HepG2 (cell line): Measurements from ENCODE around the gene HTR6. TPM values are rescaled to one million over a fixed set of nuclear protein-coding genes. Genes with fewer than 3 reads are reported as not detected.

Experiments
- ATAC-seq: fragments of 200-7000 bp; cut with Tn5 transposase; 3 replicates; pipeline ENCODE4 v1.9.1; 2020; ENCODE audit warnings: mild to moderate bottlenecking, moderate library complexity
- BruUV-seq: library from RNA; stranded (reverse); fragments of 400-500 nt; replicated peaks from 2 replicates; lab custom pipeline; 2021; lab: Mats Ljungman, UMichigan
- CTCF ChIA-PET: fragments of 300-600 bp; formaldehyde crosslinking; extraction: SDS; loops from one replicate; lab custom pipeline; 2021; ENCODE audit warnings: low total read pairs, inconsistent platforms, low intra/inter-chr PET ratio; lab: Yijun Ruan, JAX
- POLR2A ChIA-PET: fragments of 350-600 bp; sonication (Branson Sonifier 250); formaldehyde crosslinking; loops from one replicate; lab custom pipeline; 2020; ENCODE audit warnings: antibody characterized with exemption, inconsistent platforms; lab: Yijun Ruan, JAX
- DNase-seq: peaks from one replicate; pipeline ENCODE4 v3.0.0-alpha.2; 2015; ENCODE audit warnings: low spot score
- FAIRE-seq: peaks from 3 replicates; lab custom pipeline; 2011; peaks lifted over from hg19 to GRCh38; lab: Jason Lieb, UNC
- H2AFZ ChIP-seq: one replicate; pipeline ENCODE4 v1.6.1; 2011; ENCODE audit warnings: low read length, inconsistent platforms
- H3K27ac ChIP-seq: fragments of 300-600 bp; 3 replicates; pipeline ENCODE4 v1.8.0; 2011; ENCODE audit warnings: mixed run types, mild to moderate bottlenecking, mixed read lengths, low read length, inconsistent platforms; ENCODE audit not compliant: insufficient read depth; ENCODE audit errors: extremely low read length
- H3K27me3 ChIP-seq, 2 experiments: fragments of 200-600 bp in 1 of 2; 2 replicates in 1 of 2; 3 replicates in 1 of 2; pipeline versions ENCODE4 v1.6.0 to v1.8.0; 2011; ENCODE audit warnings: low read length in 2 of 2, mild to moderate bottlenecking in 2 of 2, moderate library complexity in 2 of 2, inconsistent platforms in 1 of 2; ENCODE audit not compliant: insufficient read depth in 2 of 2, control insufficient read depth in 1 of 2
- H3K36me3 ChIP-seq, 2 experiments: fragments of 200-600 bp in 1 of 2; replicated peaks in 1 of 2; 2 replicates in 1 of 2; 3 replicates in 1 of 2; pipeline versions ENCODE4 v1.5.1 to v1.8.0; 2011; ENCODE audit warnings: low read length in 2 of 2, inconsistent platforms in 1 of 2; ENCODE audit not compliant: insufficient read depth in 2 of 2, control insufficient read depth in 1 of 2
- H3K4me1 ChIP-seq: 2 replicates; pipeline ENCODE4 v1.5.1; 2012; ENCODE audit warnings: low read length, inconsistent platforms; ENCODE audit not compliant: insufficient read depth
- H3K4me2 ChIP-seq: 2 replicates; pipeline ENCODE4 v1.6.0; 2011; ENCODE audit warnings: low read depth, low read length, inconsistent platforms
- H3K4me3 ChIP-seq, 3 experiments: fragments of 200-600 bp in 1 of 3; sonication (generic), shearing (Covaris generic) in 1 of 3; replicated peaks in 1 of 3; 2 replicates each; pipeline ENCODE4 v1.5.1; 2011 to 2016; ENCODE audit warnings: low read length in 3 of 3, inconsistent platforms in 2 of 3, low read depth in 2 of 3, mild to moderate bottlenecking in 2 of 3, control low read depth in 1 of 3, mixed read lengths in 1 of 3; ENCODE audit not compliant: insufficient read depth in 1 of 3
- H3K79me2 ChIP-seq: one replicate; pipeline ENCODE4 v1.6.1; 2011; ENCODE audit warnings: low read length, inconsistent platforms; ENCODE audit not compliant: insufficient read depth
- H3K9ac ChIP-seq: 2 replicates; pipeline ENCODE4 v1.6.0; 2011; ENCODE audit warnings: mild to moderate bottlenecking, low read depth, low read length, inconsistent platforms; ENCODE audit not compliant: insufficient read depth
- H3K9me3 ChIP-seq: 2 replicates; pipeline ENCODE4 v1.5.1; 2012; ENCODE audit warnings: mild to moderate bottlenecking, low read length
- H4K20me1 ChIP-seq: 2 replicates; pipeline ENCODE4 v1.6.0; 2011; ENCODE audit warnings: inconsistent platforms, mild to moderate bottlenecking, low read length, moderate library complexity; ENCODE audit not compliant: insufficient read depth
- ATF4 ChIP-seq, 2 experiments: fragments of 450-650 bp in 1 of 2; sonication (generic) in 1 of 2; formaldehyde crosslinking; IDR thresholded peaks; 2 replicates each; pipeline versions ENCODE4 v1.5.0 to v1.8.0; 2020 to 2022; ENCODE audit warnings: mild to moderate bottlenecking in 1 of 2, missing genetic modification reagents in 1 of 2
- GATAD2A ChIP-seq: IDR thresholded peaks from 2 replicates; pipeline ENCODE4 v1.6.1; 2016
- KDM3A ChIP-seq: IDR thresholded peaks from 2 replicates; pipeline ENCODE4 v1.6.1; 2018; ENCODE audit warnings: low read depth, missing compliant biosample characterization
- KLF13 ChIP-seq: sonication (generic); formaldehyde crosslinking; IDR thresholded peaks from 2 replicates; pipeline ENCODE4 v1.4.0; 2020; ENCODE audit warnings: mild to moderate bottlenecking, missing genetic modification reagents
- KLF16 ChIP-seq, 2 experiments: sonication (generic) in 1 of 2; formaldehyde crosslinking in 1 of 2; IDR thresholded peaks; 2 replicates each; pipeline versions ENCODE4 v1.6.1 to v1.8.0; 2016 to 2023; ENCODE audit warnings: missing genetic modification reagents in 2 of 2, missing compliant biosample characterization in 1 of 2
- KLF6 ChIP-seq: IDR thresholded peaks from 2 replicates; pipeline ENCODE4 v1.8.0; 2016; ENCODE audit warnings: missing biosample characterization, missing genetic modification reagents
- MNT ChIP-seq: fragments of 450-650 bp; IDR thresholded peaks from 2 replicates; pipeline ENCODE4 v1.6.1; 2016
- PHF5A ChIP-seq: IDR thresholded peaks from one replicate; pipeline ENCODE4 v1.6.1; 2018; ENCODE audit warnings: low read depth, missing genetic modification reagents; ENCODE audit not compliant: unreplicated experiment
- POLR2AphosphoS2 ChIP-seq: IDR thresholded peaks from 2 replicates; pipeline ENCODE4 v1.6.1; 2011; ENCODE audit warnings: low read depth, low read length, improper control_type of control experiment
- REPIN1 ChIP-seq: sonication (generic); formaldehyde crosslinking; IDR thresholded peaks from 2 replicates; pipeline ENCODE4 v1.8.0; 2022; ENCODE audit warnings: missing genetic modification reagents, low read depth, mild to moderate bottlenecking, borderline replicate concordance
- RXRA ChIP-seq: sonication (generic); formaldehyde crosslinking; IDR thresholded peaks from 2 replicates; pipeline ENCODE4 v1.5.1; 2020; ENCODE audit warnings: missing genetic modification reagents
- SRY ChIP-seq: sonication (generic); formaldehyde crosslinking; IDR thresholded peaks from 2 replicates; pipeline ENCODE4 v1.8.0; 2022; ENCODE audit warnings: mild to moderate bottlenecking, missing genetic modification reagents
- STAG1 ChIP-seq: sonication (generic); formaldehyde crosslinking; IDR thresholded peaks from 2 replicates; pipeline ENCODE4 v1.4.0; 2020; ENCODE audit warnings: missing genetic modification reagents
- THYN1 ChIP-seq: sonication (generic); formaldehyde crosslinking; IDR thresholded peaks from 2 replicates; pipeline ENCODE4 v1.8.1; 2023; ENCODE audit warnings: low read depth, mild to moderate bottlenecking, moderate library complexity, missing genetic modification reagents, borderline replicate concordance
- ZBTB33 ChIP-seq: sonication (generic); formaldehyde crosslinking; IDR thresholded peaks from 2 replicates; pipeline ENCODE4 v1.4.0; 2020; ENCODE audit warnings: missing genetic modification reagents
- ZFX ChIP-seq: sonication (generic); formaldehyde crosslinking; IDR thresholded peaks from 2 replicates; pipeline ENCODE4 v1.4.0; 2020; ENCODE audit warnings: mild to moderate bottlenecking, low read depth, missing genetic modification reagents, moderate library complexity
- ZMAT3 ChIP-seq: sonication (generic); formaldehyde crosslinking; conservative IDR thresholded peaks from 2 replicates; pipeline ENCODE4 v1.7.0; 2021; ENCODE audit warnings: missing genetic modification reagents
- ZNF3 ChIP-seq: IDR thresholded peaks from 2 replicates; pipeline ENCODE4 v1.7.0; 2017; ENCODE audit warnings: inconsistent platforms
- ZNF605 ChIP-seq: sonication (generic); formaldehyde crosslinking; IDR thresholded peaks from 2 replicates; pipeline ENCODE4 v1.8.0; 2022; ENCODE audit warnings: mild to moderate bottlenecking, missing genetic modification reagents
- ZNF619 ChIP-seq: sonication (generic); formaldehyde crosslinking; IDR thresholded peaks from 2 replicates; pipeline ENCODE4 v1.4.0; 2020; ENCODE audit warnings: mild to moderate bottlenecking, missing genetic modification reagents
- ZSCAN20 ChIP-seq: sonication (generic); formaldehyde crosslinking; IDR thresholded peaks from 2 replicates; pipeline ENCODE4 v1.4.0; 2020; ENCODE audit warnings: missing genetic modification reagents, mild to moderate bottlenecking, borderline replicate concordance
- ZSCAN30 ChIP-seq: sonication (generic); formaldehyde crosslinking; IDR thresholded peaks from 2 replicates; pipeline ENCODE4 v1.5.0; 2020; ENCODE audit warnings: mild to moderate bottlenecking, missing genetic modification reagents
- WGBS: methylation state at CpG from one replicate; pipeline ENCODE4 v1.1.6; 2017; ENCODE audit warnings: low lambda C conversion rate; 5-methylcytosine and 5-hydroxymethylcytosine counted together
- in situ Hi-C: cut with HindIII; loops from 2 replicates; pipeline ENCODE4 v1.10.0; 2017; ENCODE audit warnings: low pct_unique_long_range_greater_than_20kb; ENCODE audit not compliant: extremely low pct_ligation_motif_present
- intact Hi-C: fragments of 100-400 bp; cut with micrococcal nuclease; formaldehyde crosslinking; loops from one replicate; pipeline ENCODE4 v1.10.0; 2022; ENCODE audit not compliant: unreplicated experiment
- polyA plus RNA-seq, 8 experiments: library from polyadenylated mRNA; depleted of rRNA in 3 of 8; stranded (reverse) in 7 of 8; unstranded in 1 of 8; fragments of >200 nt; fragmentation: Illumina TruSeq in 4 of 8; extraction: Trizol in 4 of 8; gene quantifications; 2 replicates each; pipeline versions ENCODE4 v1.2.1 to v1.2.3, GENCODE V29; 2011 to 2016; ENCODE audit warnings: low read depth in 4 of 8, missing spikeins in 1 of 8, mixed read lengths in 1 of 8; ENCODE audit not compliant: insufficient read depth in 1 of 8
- total RNA-seq, 5 experiments: library from RNA; depleted of rRNA; stranded (reverse); fragments of >200 nt; fragmentation: Illumina TruSeq; extraction: Trizol; gene quantifications; 2 replicates each; pipeline ENCODE4 v1.2.3, GENCODE V29; 2016; ENCODE audit warnings: low read depth in 1 of 5

HTR6 gene
- total and polyA plus RNA-seq, 2 of the 13 experiments (the other 11 are each of a cell fraction or from before 2014, with no cell fraction given) = 0.04 TPM; not detected in 1

- Histone ChIP-seq H3K4me3 (peak overlapping the region in 1 of 3 experiments; percentile 39; a peak in 1 of 6 replicates), H3K9me3 (no peaks in the 10 kb centered on the region), H4K20me1 (no peaks in the 10 kb centered on the region), H3K4me1 (peaks cover 29% of the 10 kb centered on the region), H3K4me2 (peak overlapping the region; percentile 67), H3K27me3 (no peaks in the 10 kb centered on the region), H3K27ac (no peak overlapping the region), H3K36me3 (no peaks in the 10 kb centered on the region), H2AFZ (no peak overlapping the region), H3K9ac (no peak overlapping the region), H3K79me2 (no peaks in the 10 kb centered on the region)
- intact Hi-C loops = loop anchor here (1.0 to 2.0 kb wide), 4 partner anchors 54 to 313 kb away; a partner anchor contains a TSS
- FAIRE-seq = peak; percentile 64
- ATAC-seq = peak; percentile 90
- WGBS = 24% methylated on average over 7 of the region's 11 CpGs
- DNase-seq = peak; percentile 24
- CTCF ChIA-PET = interaction anchor here (1.0 to 1.9 kb wide), 6 partner anchors 164 to 313 kb away, joined by 4 to 12 read pairs (median 4); no protein-coding TSS in a partner anchor
- in situ Hi-C loops = no loop called here
- BruUV-seq = no TSS peak
- POLR2A ChIA-PET = no interaction called here
- TF ChIP-seq STAG1 (CRISPR knock-in tag) = peak; percentile 96
- no peak for TF ChIP-seq KLF13 (CRISPR knock-in tag)
- peak; percentile 50; the same call in 1 of the 2 replicates for TF ChIP-seq ZFX (CRISPR knock-in tag)
- TF ChIP-seq KDM3A (CRISPR knock-in tag) = 0 out of 2 replicates have a peak, but pooled peaks have one; percentile 52
- no peak for TF ChIP-seq THYN1 (CRISPR knock-in tag)
- no peak for TF ChIP-seq PHF5A (CRISPR knock-in tag)
- TF ChIP-seq POLR2AphosphoS2 = no peak
- TF ChIP-seq KLF16 (CRISPR knock-in tag; IDR thresholded peaks at IDR 0.05) = 0 out of 4 replicates have a peak, but pooled peaks of 1 of the 2 experiments have one; percentile 35
- peak; percentile 23; the same call in 1 of the 2 replicates for TF ChIP-seq REPIN1 (CRISPR knock-in tag)
- no peak for TF ChIP-seq ZNF619
- TF ChIP-seq RXRA (CRISPR knock-in tag) = peak; percentile 16; the same call in 1 of the 2 replicates
- no peak for TF ChIP-seq SRY (CRISPR knock-in tag)
- no peak for TF ChIP-seq ZSCAN20 (CRISPR knock-in tag)
- no peak for TF ChIP-seq ZNF3
- TF ChIP-seq KLF6 (CRISPR knock-in tag) = no peak
- 0 out of 2 replicates have a peak, but pooled peaks have one; percentile 21 for TF ChIP-seq GATAD2A (CRISPR knock-in tag)
- TF ChIP-seq MNT = no peak
- TF ChIP-seq ZBTB33 (CRISPR knock-in tag) = no peak
- TF ChIP-seq ZNF605 (CRISPR knock-in tag) = peak; percentile 50; the same call in 1 of the 2 replicates
- no peak for TF ChIP-seq ZSCAN30
- TF ChIP-seq ATF4 (CRISPR knock-in tag; IDR thresholded peaks at IDR 0.05) = no peak
- no peak for TF ChIP-seq ZMAT3
These were observed 13.4 kb upstream of the HTR6 start for GRCh38 chr1:19651141-19651737.
